Hepatocyte (in vitro differentiated cells): ENCODE results near the gene G6PC2.

ENCODE experiments used
- EZH2 ChIP-seq: fragments of 200-600 bp; sonication (generic); IDR thresholded peaks from 2 replicates; pipeline ENCODE4 v1.6.1; 2016; ENCODE audit warnings: antibody characterized with exemption, mild to moderate bottlenecking, borderline replicate concordance
- EZH2phosphoT487 ChIP-seq: fragments of 200-600 bp; sonication (generic); IDR thresholded peaks from one replicate; pipeline ENCODE4 v1.6.1; 2018; ENCODE audit warnings: antibody characterized with exemption, mild to moderate bottlenecking, low read depth, moderate library complexity; ENCODE audit not compliant: unreplicated experiment, severe bottlenecking
- TF ChIP-seq, protein P1 (sequence below): fragments of 200-600 bp; sonication (generic); IDR thresholded peaks from 2 replicates; pipeline ENCODE4 v1.5.1; 2016; ENCODE audit warnings: antibody characterized with exemption, mild to moderate bottlenecking; ENCODE audit not compliant: poor library complexity

- TF ChIP-seq, protein P1, sequence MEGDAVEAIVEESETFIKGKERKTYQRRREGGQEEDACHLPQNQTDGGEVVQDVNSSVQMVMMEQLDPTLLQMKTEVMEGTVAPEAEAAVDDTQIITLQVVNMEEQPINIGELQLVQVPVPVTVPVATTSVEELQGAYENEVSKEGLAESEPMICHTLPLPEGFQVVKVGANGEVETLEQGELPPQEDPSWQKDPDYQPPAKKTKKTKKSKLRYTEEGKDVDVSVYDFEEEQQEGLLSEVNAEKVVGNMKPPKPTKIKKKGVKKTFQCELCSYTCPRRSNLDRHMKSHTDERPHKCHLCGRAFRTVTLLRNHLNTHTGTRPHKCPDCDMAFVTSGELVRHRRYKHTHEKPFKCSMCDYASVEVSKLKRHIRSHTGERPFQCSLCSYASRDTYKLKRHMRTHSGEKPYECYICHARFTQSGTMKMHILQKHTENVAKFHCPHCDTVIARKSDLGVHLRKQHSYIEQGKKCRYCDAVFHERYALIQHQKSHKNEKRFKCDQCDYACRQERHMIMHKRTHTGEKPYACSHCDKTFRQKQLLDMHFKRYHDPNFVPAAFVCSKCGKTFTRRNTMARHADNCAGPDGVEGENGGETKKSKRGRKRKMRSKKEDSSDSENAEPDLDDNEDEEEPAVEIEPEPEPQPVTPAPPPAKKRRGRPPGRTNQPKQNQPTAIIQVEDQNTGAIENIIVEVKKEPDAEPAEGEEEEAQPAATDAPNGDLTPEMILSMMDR: no peak
- TF ChIP-seq EZH2 (no peak), EZH2phosphoT487 (no peak)
These were observed 11.8 kb downstream of the G6PC2 start for GRCh38 chr2:168912901-168913369.
